Right ventricle myocardium inferior (tissue), 1 donor: ENCODE results near the gene CCDC172. TPM values are rescaled to one million over a fixed set of nuclear protein-coding genes. Genes with fewer than 3 reads are reported as not detected.

ENCODE experiments used
- ATAC-seq: fragments of 200-7000 bp; cut with Tn5 transposase; one replicate; pipeline ENCODE4 v1.9.1; 2020; ENCODE audit warnings: mild to moderate bottlenecking, moderate library complexity
- DNase-seq: peaks from one replicate; pipeline ENCODE4 v3.0.0; 2021; ENCODE audit errors: missing footprints
- intact Hi-C: fragments of 100-400 bp; cut with DNase I; formaldehyde crosslinking; loops from one replicate; pipeline ENCODE4 v1.11.0; 2022
- long read RNA-seq: library from polyadenylated mRNA; unstranded; transcript quantifications from one replicate; pipeline ENCODE4 v2.0.0, GENCODE V29; 2021
- total RNA-seq: library from RNA; stranded (reverse); fragmentation: NEBNext Ultra II Directional; extraction: Animal tissue kit (Norgen Biotek cat#: 25700); gene quantifications from one replicate; pipeline ENCODE4 v1.2.1, GENCODE V29; 2021
- donor health status: DM: no; HTN: yes; CAD: no; lungs with severe emphysema.

CCDC172 gene
- not detected for total RNA-seq
- long read RNA-seq = 0 reads

GRCh38 chr10:116324227-116324950, at the start of gene CCDC172:
CCDC172 (plus strand) TSS chr10:116324448; CDS start chr10:116325012, 564 bp downstream.
- intact Hi-C loops = no loop called here
- ATAC-seq (no peak), DNase-seq (no peak)

DNA sequence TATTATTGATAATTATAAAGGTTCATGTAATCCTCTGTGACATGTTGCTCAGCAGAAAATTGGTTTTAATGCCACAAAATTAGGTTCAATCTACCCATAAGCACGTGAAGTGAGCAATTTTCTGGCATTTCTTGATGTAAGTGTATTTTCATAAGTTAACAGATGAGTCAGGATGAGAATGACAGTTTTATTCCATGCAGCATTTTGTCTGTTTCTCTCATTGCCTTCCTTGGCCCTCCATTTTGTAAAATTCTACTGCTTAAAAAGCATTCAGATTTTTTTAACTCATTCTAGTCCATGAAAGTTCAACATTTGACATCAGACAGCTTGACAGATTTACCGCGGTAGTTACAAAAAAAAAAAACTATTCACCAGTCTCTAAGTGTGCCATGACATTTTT, 47.3 kb upstream of the CCDC172 start:
- no peak for DNase-seq
- intact Hi-C loops = no loop called here
- ATAC-seq = no peak

- intact Hi-C loops = no loop called here
- no peak for ATAC-seq
- DNase-seq = no peak
Observed at GRCh38 chr10:116278846-116279245, 45.4 kb upstream of the CCDC172 start.

GRCh38 chr10:116281775-116282174, 42.5 kb upstream of the CCDC172 start:
- no peak for DNase-seq
- intact Hi-C loops = loop anchor here (10.0 kb wide), 1 partner anchor 337 kb away; no protein-coding TSS in a partner anchor
- ATAC-seq = no peak

DNA sequence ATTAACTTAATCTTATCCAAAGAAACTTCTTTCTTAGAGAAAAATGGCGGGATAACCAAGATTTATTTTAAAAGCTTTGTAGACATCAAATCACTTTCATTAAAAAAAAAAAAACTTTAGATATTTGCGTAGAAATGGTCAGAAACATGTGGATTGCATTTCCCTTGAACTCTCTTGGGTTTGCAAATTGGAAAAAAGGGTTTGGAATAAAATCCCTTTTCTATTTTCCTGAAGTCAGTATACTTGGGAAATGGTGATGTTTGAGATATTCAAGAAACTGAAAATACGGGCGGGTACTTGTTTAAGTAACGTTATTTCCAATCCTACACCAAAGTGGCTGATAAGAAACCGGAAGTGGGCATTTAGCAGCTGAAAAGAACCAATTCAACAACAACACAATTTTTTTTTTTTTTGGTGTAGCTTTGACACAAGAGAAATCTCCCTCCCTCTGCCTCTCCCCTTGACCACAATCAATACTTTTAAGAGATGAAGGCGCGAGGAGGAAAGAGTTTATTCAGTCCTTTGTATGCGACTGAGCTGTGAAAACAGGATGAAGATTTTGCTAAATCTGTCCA, 37.5 kb upstream of the CCDC172 start:
- intact Hi-C loops = loop anchor here (5.0 to 10.0 kb wide), 2 partner anchors 342 to 579 kb away; no protein-coding TSS in a partner anchor
- no peak for DNase-seq
- no peak for ATAC-seq

DNA sequence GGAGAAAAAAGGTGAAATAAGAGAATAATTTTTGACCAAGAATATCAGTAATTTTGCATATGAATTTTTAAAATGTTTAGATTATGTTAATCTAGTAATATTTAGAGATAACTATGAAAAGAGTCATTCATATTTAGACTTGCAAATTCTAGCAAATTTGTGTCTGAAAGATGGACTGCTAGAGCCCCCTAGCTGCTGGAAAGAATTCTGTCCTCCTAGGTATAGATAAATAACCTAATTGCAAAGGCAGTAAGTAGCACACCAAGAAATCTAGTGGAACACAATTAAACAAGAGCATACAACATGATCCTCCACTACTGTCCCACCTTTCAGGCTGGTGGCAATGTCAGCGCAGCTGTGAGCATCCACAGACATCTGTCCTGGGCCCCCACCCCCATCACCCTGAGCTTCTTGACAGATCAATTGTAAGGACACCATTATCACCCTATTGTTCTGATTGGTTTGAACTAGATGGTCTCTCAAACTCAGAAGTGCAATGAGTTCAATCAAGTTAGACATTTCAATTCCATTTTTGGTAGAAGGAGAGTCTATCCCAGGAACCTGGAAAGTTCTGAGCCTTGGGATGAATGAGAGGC, 36.2 kb upstream of the CCDC172 start:
- intact Hi-C loops = loop anchor here (1.0 to 10.0 kb wide), 3 partner anchors 343 to 581 kb away; no protein-coding TSS in a partner anchor
- DNase-seq = no peak
- ATAC-seq = no peak

GRCh38 chr10:116289652-116290051, 34.6 kb upstream of the CCDC172 start:
- ATAC-seq = no peak
- intact Hi-C loops = loop anchor here (5.0 to 10.0 kb wide), 2 partner anchors 345 to 582 kb away; no protein-coding TSS in a partner anchor
- DNase-seq = no peak

GRCh38 chr10:116292493-116292892, 31.8 kb upstream of the CCDC172 start:
- intact Hi-C loops = no loop called here
- DNase-seq (no peak), ATAC-seq (no peak)

GRCh38 chr10:116296291-116296721, 27.9 kb upstream of the CCDC172 start:
- ATAC-seq (no peak), DNase-seq (no peak)
- intact Hi-C loops = no loop called here

DNA sequence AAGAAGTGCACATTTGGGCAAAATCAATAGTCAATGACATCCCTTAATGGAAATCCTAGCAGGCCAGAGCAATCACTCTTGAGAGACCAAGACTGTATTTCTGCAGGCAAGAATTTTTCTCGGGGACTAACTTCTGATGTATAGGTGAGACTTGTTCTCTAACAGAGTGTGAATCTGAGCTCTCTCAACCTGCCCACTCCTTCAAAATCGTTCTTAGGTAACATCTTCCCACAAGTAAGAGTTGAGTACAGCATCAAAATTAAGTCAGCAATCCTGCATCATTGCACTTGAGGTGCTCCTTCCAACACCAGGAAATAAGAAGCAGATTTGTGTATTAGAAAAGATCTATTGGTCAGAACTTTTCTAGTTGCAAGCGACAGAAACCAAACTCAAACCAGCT, 25.7 kb upstream of the CCDC172 start:
- ATAC-seq (no peak), DNase-seq (no peak)
- intact Hi-C loops = no loop called here

DNA sequence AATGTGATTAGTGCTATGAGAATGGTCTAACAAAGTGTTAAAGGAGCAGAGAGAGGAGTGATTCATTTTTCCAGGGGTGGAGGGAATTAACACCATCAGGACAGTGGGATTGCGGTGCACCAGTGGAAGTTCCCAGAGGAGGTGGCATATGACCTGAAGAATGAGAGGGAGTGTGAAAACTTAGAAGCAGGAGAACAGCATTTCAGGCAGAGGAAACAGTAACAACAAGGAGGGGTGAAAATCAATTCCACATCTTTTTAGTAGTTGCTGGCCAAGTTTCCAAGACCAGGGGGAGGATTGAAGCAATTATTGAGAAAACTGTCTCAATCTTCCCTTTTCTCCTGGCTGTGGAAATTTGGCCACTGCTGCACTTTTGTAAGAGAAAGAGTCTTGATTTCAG, 23.7 kb upstream of the CCDC172 start:
- intact Hi-C loops = no loop called here
- DNase-seq = no peak
- no peak for ATAC-seq

DNA sequence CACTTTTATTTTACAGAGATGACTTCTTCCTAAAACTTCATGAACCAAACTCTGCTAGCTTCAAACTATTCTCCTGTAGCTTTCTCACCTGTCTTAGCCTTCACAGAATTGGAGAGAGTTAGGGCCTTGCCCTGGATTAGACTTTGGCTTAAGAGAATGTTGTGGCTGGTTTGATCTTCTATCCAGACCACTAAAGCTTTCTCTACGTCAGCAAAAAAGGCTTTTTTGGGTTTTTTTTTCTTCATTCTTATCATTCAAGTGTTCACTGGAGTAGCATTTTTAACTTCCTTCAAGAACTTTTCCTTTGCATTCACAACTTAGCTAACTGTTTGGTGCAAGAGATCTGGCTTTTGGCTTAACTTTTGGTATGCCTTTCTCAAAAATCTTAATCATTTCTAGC, 19.3 kb upstream of the CCDC172 start:
- ATAC-seq = no peak
- intact Hi-C loops = no loop called here
- DNase-seq = no peak

GRCh38 chr10:116306847-116307246, 17.4 kb upstream of the CCDC172 start:
- ATAC-seq (no peak), DNase-seq (no peak)
- intact Hi-C loops = no loop called here

DNA sequence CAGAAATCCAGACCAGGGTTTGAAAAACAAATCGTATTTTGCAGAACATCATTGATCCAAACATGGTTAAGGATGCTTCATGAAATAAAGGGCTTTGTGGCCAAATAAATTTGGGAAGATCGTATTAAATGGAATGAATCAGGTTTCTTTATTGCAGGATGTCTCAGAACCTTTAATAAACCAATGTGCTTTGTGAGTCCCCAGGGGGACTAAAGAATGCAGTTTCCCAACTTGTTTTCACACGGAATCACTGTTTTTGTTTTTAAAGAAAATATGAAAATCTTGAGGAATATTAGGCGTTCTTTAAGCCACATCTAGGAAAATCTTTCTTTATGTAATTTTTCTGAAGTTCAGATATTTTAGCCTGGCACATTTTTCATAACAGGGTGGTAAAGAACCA, 16.8 kb upstream of the CCDC172 start:
- intact Hi-C loops = no loop called here
- no peak for ATAC-seq
- no peak for DNase-seq

GRCh38 chr10:116311016-116311415, 13.2 kb upstream of the CCDC172 start:
- DNase-seq (no peak), ATAC-seq (no peak)
- intact Hi-C loops = no loop called here

- DNase-seq (no peak), ATAC-seq (no peak)
- intact Hi-C loops = no loop called here
Observed at GRCh38 chr10:116311706-116312490, 12.3 kb upstream of the CCDC172 start.

- no peak for DNase-seq
- intact Hi-C loops = no loop called here
- no peak for ATAC-seq
Observed at GRCh38 chr10:116312548-116312947, 11.7 kb upstream of the CCDC172 start.

DNA sequence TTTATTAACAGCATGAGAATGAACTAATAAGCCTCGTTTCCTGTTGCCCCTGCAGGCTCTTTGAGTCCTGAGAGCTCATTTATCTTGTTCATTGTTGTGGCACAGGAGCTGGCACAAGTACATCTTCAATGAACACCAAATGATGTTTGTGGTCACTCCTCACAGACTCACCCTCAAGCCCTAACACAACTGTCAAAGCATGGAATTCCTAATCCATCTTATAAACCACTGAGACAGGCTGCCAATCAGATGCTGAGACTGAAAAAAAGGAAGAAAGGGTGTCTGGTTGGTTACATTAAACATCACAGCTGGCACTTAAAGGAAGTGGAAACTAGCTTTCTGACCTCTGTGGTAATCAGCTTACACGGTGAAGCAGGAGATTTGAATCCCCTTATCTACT, 7.7 kb upstream of the CCDC172 start:
- ATAC-seq (no peak), DNase-seq (no peak)
- intact Hi-C loops = no loop called here

- no peak for ATAC-seq
- intact Hi-C loops = no loop called here
- DNase-seq = no peak
Observed at GRCh38 chr10:116324951-116325635, 845 bp downstream of the CCDC172 start.
